HK-2 (cell line): ENCODE results near the gene CCT3.
"Not testable (repeated sequence)": the region's sequence is repeated elsewhere in the genome, so short reads cannot be mapped to it uniquely, and the experiment has no call there.

Source experiments
- DNase-seq: peaks from one replicate; pipeline ENCODE4 v3.0.0-alpha.2; 2018; ENCODE audit not compliant: unreplicated experiment

CCT3 gene

GRCh38 chr1:156368889-156369684 lies 31.0 kb upstream of the CCT3 start, which contains the start of gene RHBG:
TSS of gene RHBG (plus strand) at chr1:156369211. CDS start at chr1:156369250, 39 bp downstream.
- no peak for DNase-seq

GRCh38 chr1:156368157-156368658 lies 30.1 kb upstream of the CCT3 start:
- DNase-seq = no peak

- no peak for DNase-seq
Measured at GRCh38 chr1:156367383-156368156, 29.5 kb upstream of the CCT3 start.

- no peak for DNase-seq
Measured at GRCh38 chr1:156366378-156367166, 28.5 kb upstream of the CCT3 start.

- no peak for DNase-seq
Measured at GRCh38 chr1:156365754-156366153, 27.7 kb upstream of the CCT3 start.

GRCh38 chr1:156360534-156360933 lies 22.4 kb upstream of the CCT3 start:
- no peak for DNase-seq

- no peak for DNase-seq
Measured at GRCh38 chr1:156359973-156360372, 21.9 kb upstream of the CCT3 start.

GRCh38 chr1:156359249-156359648 lies 21.2 kb upstream of the CCT3 start:
- no peak for DNase-seq

- no peak for DNase-seq
Measured at GRCh38 chr1:156358641-156359040, 20.5 kb upstream of the CCT3 start.

- DNase-seq = no peak
Measured at GRCh38 chr1:156357977-156358376, 19.9 kb upstream of the CCT3 start.

- DNase-seq = peak; percentile 63
Measured at GRCh38 chr1:156356875-156357534, 18.9 kb upstream of the CCT3 start.

- no peak for DNase-seq
Measured at GRCh38 chr1:156356262-156356874, 18.3 kb upstream of the CCT3 start.

- DNase-seq = not testable (repeated sequence)
Measured at GRCh38 chr1:156352481-156352880, 14.4 kb upstream of the CCT3 start.

- DNase-seq = no peak
Measured at GRCh38 chr1:156347331-156347730, 9.2 kb upstream of the CCT3 start.

- no peak for DNase-seq
Measured at GRCh38 chr1:156346636-156347035, 8.5 kb upstream of the CCT3 start.

GRCh38 chr1:156346035-156346434 lies 7.9 kb upstream of the CCT3 start:
- DNase-seq = not testable (repeated sequence)

- DNase-seq = no peak
Measured at GRCh38 chr1:156344409-156344808, 6.3 kb upstream of the CCT3 start.

- no peak for DNase-seq
Measured at GRCh38 chr1:156342166-156342955, 4.3 kb upstream of the CCT3 start.

GRCh38 chr1:156337888-156338179 lies 258 bp downstream of the CCT3 start:
- no peak for DNase-seq
